ENCODE data around the gene CBX8.
A peak's percentile ranks its signal among the peaks of the same experiment; 100 is the strongest.

Gene CBX8

GRCh38 chr17:79803421-79803996 lies 6.6 kb upstream of the CBX8 start:
- DNase-seq = no peak

GRCh38 chr17:79802736-79803420 lies 6.0 kb upstream of the CBX8 start:
- DNase-seq = no peak

- no peak for DNase-seq
Measured at GRCh38 chr17:79802039-79802735, 5.3 kb upstream of the CBX8 start.

GRCh38 chr17:79801156-79802038 lies 4.5 kb upstream of the CBX8 start:
- DNase-seq = no peak

GRCh38 chr17:79800325-79801155 lies 3.7 kb upstream of the CBX8 start:
- DNase-seq = peak; percentile 49

- DNase-seq = no peak
Measured at GRCh38 chr17:79799538-79800324, 2.9 kb upstream of the CBX8 start.

GRCh38 chr17:79799174-79799537 lies 2.3 kb upstream of the CBX8 start:
- DNase-seq = no peak

GRCh38 chr17:79798299-79799173 lies 1.7 kb upstream of the CBX8 start:
- no peak for DNase-seq

- DNase-seq = no peak
Measured at GRCh38 chr17:79797492-79798298, 818 bp upstream of the CBX8 start.

- no peak for DNase-seq
Measured at GRCh38 chr17:79796444-79796762, 474 bp downstream of the CBX8 start.

- DNase-seq = no peak
Measured at GRCh38 chr17:79795795-79796443, 958 bp downstream of the CBX8 start.

GRCh38 chr17:79794659-79795511 lies 2.0 kb downstream of the CBX8 start:
- DNase-seq = no peak

GRCh38 chr17:79793924-79794304 lies 3.0 kb downstream of the CBX8 start:
- no peak for DNase-seq

GRCh38 chr17:79792984-79793923 lies 3.6 kb downstream of the CBX8 start:
- no peak for DNase-seq

GRCh38 chr17:79792341-79792871 lies 4.5 kb downstream of the CBX8 start:
- DNase-seq = no peak

GRCh38 chr17:79791735-79792161 lies 5.1 kb downstream of the CBX8 start:
- DNase-seq = no peak
